NB4 (cell line): ENCODE data around the gene CECR2.

Experiments used
- POLR2A ChIP-seq: IDR thresholded peaks from 2 replicates; pipeline ENCODE4 v1.6.1; 2011; ENCODE audit warnings: mild to moderate bottlenecking; ENCODE audit not compliant: insufficient read length; ENCODE audit errors: extremely low read depth
- TF ChIP-seq, protein P1 (sequence below): IDR thresholded peaks from one replicate; pipeline ENCODE4 v1.5.1; 2012; ENCODE audit warnings: low read depth, low read length

DNA sequence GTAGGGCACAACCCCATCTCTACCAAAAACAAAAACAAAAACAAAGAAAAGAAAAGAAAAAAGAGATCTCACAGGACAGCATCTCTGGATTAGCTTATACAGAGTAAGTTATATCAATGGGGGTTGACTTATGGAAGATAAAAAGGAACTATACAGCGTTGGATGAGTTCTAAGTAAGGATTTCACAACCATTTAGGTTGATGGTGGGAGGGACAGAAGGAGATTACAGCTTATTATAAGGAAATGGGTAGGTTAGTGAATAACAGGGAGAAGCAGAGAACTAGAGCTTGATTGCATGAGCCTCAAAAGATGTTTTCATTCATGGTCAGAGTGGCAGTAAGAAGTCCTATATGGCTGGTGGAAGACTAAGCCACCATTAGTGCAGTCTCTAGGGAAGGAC is 60.3 kb downstream of the CECR2 start:
- TF ChIP-seq, protein P1, sequence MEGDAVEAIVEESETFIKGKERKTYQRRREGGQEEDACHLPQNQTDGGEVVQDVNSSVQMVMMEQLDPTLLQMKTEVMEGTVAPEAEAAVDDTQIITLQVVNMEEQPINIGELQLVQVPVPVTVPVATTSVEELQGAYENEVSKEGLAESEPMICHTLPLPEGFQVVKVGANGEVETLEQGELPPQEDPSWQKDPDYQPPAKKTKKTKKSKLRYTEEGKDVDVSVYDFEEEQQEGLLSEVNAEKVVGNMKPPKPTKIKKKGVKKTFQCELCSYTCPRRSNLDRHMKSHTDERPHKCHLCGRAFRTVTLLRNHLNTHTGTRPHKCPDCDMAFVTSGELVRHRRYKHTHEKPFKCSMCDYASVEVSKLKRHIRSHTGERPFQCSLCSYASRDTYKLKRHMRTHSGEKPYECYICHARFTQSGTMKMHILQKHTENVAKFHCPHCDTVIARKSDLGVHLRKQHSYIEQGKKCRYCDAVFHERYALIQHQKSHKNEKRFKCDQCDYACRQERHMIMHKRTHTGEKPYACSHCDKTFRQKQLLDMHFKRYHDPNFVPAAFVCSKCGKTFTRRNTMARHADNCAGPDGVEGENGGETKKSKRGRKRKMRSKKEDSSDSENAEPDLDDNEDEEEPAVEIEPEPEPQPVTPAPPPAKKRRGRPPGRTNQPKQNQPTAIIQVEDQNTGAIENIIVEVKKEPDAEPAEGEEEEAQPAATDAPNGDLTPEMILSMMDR: no peak
- TF ChIP-seq POLR2A: no peak
